Motor neuron (in vitro differentiated cells): Measurements from ENCODE around the gene NFILZ. TPM values are rescaled to one million over a fixed set of nuclear protein-coding genes. Genes with fewer than 3 reads are reported as not detected.
"Not testable (repeated sequence)": the region's sequence is repeated elsewhere in the genome, so short reads cannot be mapped to it uniquely, and the experiment has no call there.

Source experiments
- ATAC-seq, 8 experiments: fragments of 200-7000 bp; cut with Tn5 transposase; replicated peaks in 6 of 8; 2 replicates each; pipeline ENCODE4 v1.8.0; 2021; ENCODE audit warnings: mild to moderate bottlenecking in 8 of 8, moderate library complexity in 8 of 8
- H3K27ac ChIP-seq, 2 donors: fragments of 250-450 bp; sonication (Bioruptor Pico); 2 replicates each; pipeline ENCODE4 v1.9.0; 2021; ENCODE audit warnings: antibody characterized with exemption in 2 of 2, mild to moderate bottlenecking in 2 of 2, moderate library complexity in 1 of 2
- H3K4me1 ChIP-seq, 2 donors: fragments of 250-450 bp; sonication (Bioruptor Pico); replicated peaks in 1 of 2; 2 replicates each; pipeline ENCODE4 v1.6.1; 2021; ENCODE audit warnings: antibody characterized with exemption in 2 of 2, mild to moderate bottlenecking in 2 of 2, moderate library complexity in 1 of 2
- H3K4me3 ChIP-seq, 5 donors: fragments of 250-450 bp; sonication (Bioruptor Pico); 2 replicates each; pipeline ENCODE4 v1.9.0; 2021; ENCODE audit warnings: antibody characterized with exemption in 5 of 5, mild to moderate bottlenecking in 5 of 5, moderate library complexity in 4 of 5
- WGBS, 10 experiments: fragments of 450-650 bp; shearing (Covaris generic); methylation state at CpG; one replicate each; pipeline ENCODE4 v1.0.0; 2022; 5-methylcytosine and 5-hydroxymethylcytosine counted together
- in situ Hi-C, 9 experiments: fragments of 400-800 bp; cut with MboI; loops; one replicate each; pipeline ENCODE4 v1.15.0; 2021; ENCODE audit warnings: low sequenced_read_pairs in 9 of 9, low pct_unique_long_range_greater_than_20kb in 2 of 9; ENCODE audit not compliant: unreplicated experiment in 9 of 9
- total RNA-seq, 8 experiments: library from RNA; unstranded; fragments of 300-600 nt; gene quantifications; 2 replicates each; pipeline versions ENCODE4 v1.2.3 to v1.2.4, GENCODE V29; 2022

NFILZ gene
- total RNA-seq, 8 experiments from 2014 or later: not detected

GRCh38 chr19:8615813-8616596 is 14.4 kb upstream of the NFILZ start:
- 0 to 60% (median 24%) methylated on average over 4 to 21 of the region's 23 CpGs; no CpG with 5 or more reads in 2 of the 10 experiments for WGBS, 10 experiments
- ATAC-seq: peak in 4 of 8 experiments; percentile 17 to 61 (median 48)
- in situ Hi-C loops: no loop called here

GRCh38 chr19:8616861-8617260 is 13.6 kb upstream of the NFILZ start:
- in situ Hi-C loops: no loop called here
- 0 to 100% (median 76%) methylated on average over 1 to 5 of the region's 6 CpGs; no CpG with 5 or more reads in 2 of the 10 experiments for WGBS, 10 experiments
- Histone ChIP-seq H3K4me3 (no peak overlapping the region), H3K4me1 (peaks cover 0 to 1% of the 10 kb centered on the region in 2 donors), H3K27ac (no peak overlapping the region)
- no peak for ATAC-seq

More at GRCh38 chr19:8615813-8616596, 14.4 kb upstream of the NFILZ start:
- Histone ChIP-seq H3K27ac (no peak overlapping the region), H3K4me3 (no peak overlapping the region), H3K4me1 (peaks cover 0 to 7% of the 10 kb centered on the region in 2 donors)

- ATAC-seq, H3K4me1 ChIP-seq, H3K4me3 ChIP-seq, in situ Hi-C loops, H3K27ac ChIP-seq: not testable (repeated sequence)
- 0 to 100% (median 0%) methylated on average over 1 to 9 of the region's 15 CpGs; no CpG with 5 or more reads in 5 of the 10 experiments for WGBS, 10 experiments
Observed at GRCh38 chr19:8617325-8617724, 13.1 kb upstream of the NFILZ start.

- no peaks in the 10 kb centered on the region for H3K4me1 ChIP-seq
- in situ Hi-C loops: no loop called here
- 13 to 100% (median 76%) methylated on average over 1 to 4 of the region's 4 CpGs; no CpG with 5 or more reads in 2 of the 10 experiments for WGBS, 10 experiments
- H3K27ac ChIP-seq: no peak overlapping the region
- no peak for ATAC-seq
- no peak overlapping the region for H3K4me3 ChIP-seq
Observed at GRCh38 chr19:8617984-8618383, 12.4 kb upstream of the NFILZ start.

GRCh38 chr19:8618751-8619150 is 11.7 kb upstream of the NFILZ start:
- Histone ChIP-seq H3K4me1 (no peaks in the 10 kb centered on the region), H3K27ac (no peak overlapping the region), H3K4me3 (no peak overlapping the region)
- 42 to 80% (median 62%) methylated on average over 1 to 8 of the region's 8 CpGs; no CpG with 5 or more reads in 4 of the 10 experiments for whole genome bisulfite sequencing, 10 experiments
- in situ Hi-C loops: no loop called here
- ATAC-seq: no peak

GRCh38 chr19:8622886-8623285 is 7.5 kb upstream of the NFILZ start:
- H3K4me3 ChIP-seq, H3K4me1 ChIP-seq, in situ Hi-C loops, H3K27ac ChIP-seq: not testable (repeated sequence)
- WGBS, 10 experiments: 49 to 100% (median 50%) methylated on average over 1 to 4 of the region's 4 CpGs; no CpG with 5 or more reads in 5 of the 10 experiments
- ATAC-seq: peak in 1 of 8 experiments; percentile 36

GRCh38 chr19:8626842-8627241 is 3.6 kb upstream of the NFILZ start:
- 0 to 100% (median 60%) methylated on average over 1 to 8 of the region's 8 CpGs; no CpG with 5 or more reads in 3 of the 10 experiments for WGBS, 10 experiments
- in situ Hi-C loops: loop anchor here in 1 of 9 experiments (25.0 kb wide), 1 partner anchor 460 kb away; the partner anchor contains the start of gene OR1M1
- H3K4me3 ChIP-seq: no peak overlapping the region
- peak in 2 of 8 experiments; percentile 39 to 80 for ATAC-seq
- H3K27ac ChIP-seq: no peak overlapping the region
- H3K4me1 ChIP-seq: no peaks in the 10 kb centered on the region

- H3K27ac ChIP-seq: no peak overlapping the region
- in situ Hi-C loops: loop anchor here in 1 of 9 experiments (25.0 kb wide), 1 partner anchor 458 kb away; the partner anchor contains the start of gene OR1M1
- H3K4me1 ChIP-seq: no peaks in the 10 kb centered on the region
- WGBS, 10 experiments: 30 to 78% (median 48%) methylated on average over 1 to 2 of the region's 2 CpGs; no CpG with 5 or more reads in 5 of the 10 experiments
- no peak overlapping the region for H3K4me3 ChIP-seq
- no peak for ATAC-seq
Observed at GRCh38 chr19:8629184-8629583, 1.2 kb upstream of the NFILZ start.

GRCh38 chr19:8630796-8631424 is 477 bp downstream of the NFILZ start:
- WGBS, 10 experiments: 0 to 80% (median 40%) methylated on average over 1 to 4 of the region's 6 CpGs; no CpG with 5 or more reads in 1 of the 10 experiments
- in situ Hi-C loops: loop anchor here in 1 of 9 experiments (25.0 kb wide), 1 partner anchor 456 kb away; the partner anchor contains the start of gene OR1M1
- ATAC-seq: no peak
- Histone ChIP-seq H3K4me1 (no peaks in the 10 kb centered on the region), H3K27ac (no peak overlapping the region), H3K4me3 (no peak overlapping the region)

GRCh38 chr19:8631425-8631819 is 989 bp downstream of the NFILZ start:
- Histone ChIP-seq H3K4me1 (no peaks in the 10 kb centered on the region), H3K4me3 (no peak overlapping the region), H3K27ac (no peak overlapping the region)
- in situ Hi-C loops: loop anchor here in 1 of 9 experiments (25.0 kb wide), 1 partner anchor 456 kb away; the partner anchor contains the start of gene OR1M1
- 20 to 43% methylated on average over 1 to 4 of the region's 11 CpGs; no CpG with 5 or more reads in 8 of the 10 experiments for WGBS, 10 experiments
- ATAC-seq: no peak

GRCh38 chr19:8635422-8635821 is 5.0 kb downstream of the NFILZ start:
- Histone ChIP-seq H3K4me3 (no peak overlapping the region), H3K27ac (no peak overlapping the region), H3K4me1 (no peaks in the 10 kb centered on the region)
- ATAC-seq: no peak
- in situ Hi-C loops: loop anchor here in 1 of 9 experiments (25.0 kb wide), 1 partner anchor 452 kb away; the partner anchor contains the start of gene OR1M1
- WGBS, 10 experiments: 14 to 86% (median 64%) methylated on average over 2 to 8 of the region's 8 CpGs; no CpG with 5 or more reads in 1 of the 10 experiments

- WGBS, 10 experiments: 29 to 100% (median 72%) methylated on average over 1 to 4 of the region's 4 CpGs; no CpG with 5 or more reads in 5 of the 10 experiments
- H3K4me3 ChIP-seq, ATAC-seq, H3K4me1 ChIP-seq, H3K27ac ChIP-seq: not testable (repeated sequence)
- in situ Hi-C loops: loop anchor here in 1 of 9 experiments (25.0 kb wide), 1 partner anchor 450 kb away; the partner anchor contains the start of gene OR1M1
Observed at GRCh38 chr19:8637070-8637469, 6.6 kb downstream of the NFILZ start.
